ENCODE data around the gene ZNF771. TPM values are rescaled to one million over a fixed set of nuclear protein-coding genes. Genes with fewer than 3 reads are reported as not detected.

Gene ZNF771
- total and polyA plus RNA-seq, 9 of the 15 experiments (the other 6 are each of a cell fraction or from before 2014, with no cell fraction given): 1.5 to 12.6 (median 4.4) TPM

DNA sequence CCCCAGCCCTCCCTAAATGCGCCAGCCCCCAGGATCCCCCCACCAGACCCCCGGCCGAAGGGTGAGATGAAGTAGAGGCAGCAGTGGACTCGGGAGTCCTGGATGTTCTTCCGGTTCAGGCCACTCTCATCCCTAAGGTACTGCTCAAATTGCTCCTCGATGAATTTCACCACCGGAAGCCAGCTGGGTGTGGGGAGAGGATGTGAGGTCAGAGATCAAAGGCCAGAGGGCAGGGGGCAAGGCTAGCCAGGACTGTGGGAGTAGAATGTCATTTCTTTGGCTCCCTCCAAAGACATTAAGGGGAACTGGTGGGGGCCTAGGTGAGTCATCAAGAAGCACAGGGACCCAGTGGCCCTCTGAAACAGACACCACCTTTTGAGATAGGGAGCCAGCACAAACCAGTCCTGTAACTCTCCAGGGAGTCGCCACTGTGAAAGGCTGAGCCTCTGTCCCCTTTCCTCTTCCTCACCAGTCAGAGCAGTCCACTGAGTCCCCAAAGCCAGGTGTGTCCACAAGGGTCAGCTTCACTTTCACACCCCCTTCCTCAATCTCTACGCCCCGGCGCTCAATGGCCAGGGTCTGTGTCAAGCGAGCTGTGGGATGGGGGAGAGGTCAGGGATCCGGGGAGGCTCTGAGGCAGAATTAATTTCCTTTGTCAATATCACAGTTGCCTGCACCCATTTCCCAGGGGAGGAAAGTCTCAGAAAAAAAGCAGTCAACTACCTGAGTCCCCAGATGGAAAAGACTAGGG, 25.9 kb upstream of the ZNF771 start (continued):
- TF ChIP-seq, protein P1, sequence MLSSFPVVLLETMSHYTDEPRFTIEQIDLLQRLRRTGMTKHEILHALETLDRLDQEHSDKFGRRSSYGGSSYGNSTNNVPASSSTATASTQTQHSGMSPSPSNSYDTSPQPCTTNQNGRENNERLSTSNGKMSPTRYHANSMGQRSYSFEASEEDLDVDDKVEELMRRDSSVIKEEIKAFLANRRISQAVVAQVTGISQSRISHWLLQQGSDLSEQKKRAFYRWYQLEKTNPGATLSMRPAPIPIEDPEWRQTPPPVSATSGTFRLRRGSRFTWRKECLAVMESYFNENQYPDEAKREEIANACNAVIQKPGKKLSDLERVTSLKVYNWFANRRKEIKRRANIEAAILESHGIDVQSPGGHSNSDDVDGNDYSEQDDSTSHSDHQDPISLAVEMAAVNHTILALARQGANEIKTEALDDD (IDR thresholded peaks at IDR 0.05): peak; percentile 51; the same call in 1 of the 2 replicates
- peak; percentile 61 for TF ChIP-seq HCFC1 (IDR thresholded peaks at IDR 0.05; ENCODE audit: low read depth, low read length)
- TF ChIP-seq MTA2 (IDR thresholded peaks at IDR 0.05; ENCODE audit: low read depth): peak; percentile 77
- TF ChIP-seq FIP1L1 (IDR thresholded peaks at IDR 0.05; ENCODE audit: low read depth, low read length, poor library complexity, severe bottlenecking): no peak
- TF ChIP-seq NCOA1 (IDR thresholded peaks at IDR 0.05; ENCODE audit: low read depth): 0 out of 2 replicates have a peak, but pooled peaks have one; percentile 24
- TF ChIP-seq POLR2AphosphoS5 (IDR thresholded peaks at IDR 0.05; ENCODE audit: control insufficient read depth, insufficient read depth, low read depth, low read length): peak; percentile 55
- TF ChIP-seq SPI1 (IDR thresholded peaks at IDR 0.05; ENCODE audit: borderline replicate concordance, low read depth, low read length): peak; percentile 91
- TF ChIP-seq GATAD2A (IDR thresholded peaks at IDR 0.05): peak; percentile 83; the same call in 1 of the 2 replicates
- no peak for TF ChIP-seq MEIS2 (IDR thresholded peaks at IDR 0.05; ENCODE audit: partially characterized antibody)
- TF ChIP-seq, protein P2, sequence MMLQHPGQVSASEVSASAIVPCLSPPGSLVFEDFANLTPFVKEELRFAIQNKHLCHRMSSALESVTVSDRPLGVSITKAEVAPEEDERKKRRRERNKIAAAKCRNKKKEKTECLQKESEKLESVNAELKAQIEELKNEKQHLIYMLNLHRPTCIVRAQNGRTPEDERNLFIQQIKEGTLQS (IDR thresholded peaks at IDR 0.05): peak; percentile 95
- TF ChIP-seq, protein P2 (CRISPR knock-in tag; conservative IDR thresholded peaks at IDR 0.05): no peak
- no peak for TF ChIP-seq ZNF197 (CRISPR knock-in tag; IDR thresholded peaks at IDR 0.05; ENCODE audit: low read depth)
- TF ChIP-seq MCM7 (IDR thresholded peaks at IDR 0.05): no peak
- TF ChIP-seq, protein P3, sequence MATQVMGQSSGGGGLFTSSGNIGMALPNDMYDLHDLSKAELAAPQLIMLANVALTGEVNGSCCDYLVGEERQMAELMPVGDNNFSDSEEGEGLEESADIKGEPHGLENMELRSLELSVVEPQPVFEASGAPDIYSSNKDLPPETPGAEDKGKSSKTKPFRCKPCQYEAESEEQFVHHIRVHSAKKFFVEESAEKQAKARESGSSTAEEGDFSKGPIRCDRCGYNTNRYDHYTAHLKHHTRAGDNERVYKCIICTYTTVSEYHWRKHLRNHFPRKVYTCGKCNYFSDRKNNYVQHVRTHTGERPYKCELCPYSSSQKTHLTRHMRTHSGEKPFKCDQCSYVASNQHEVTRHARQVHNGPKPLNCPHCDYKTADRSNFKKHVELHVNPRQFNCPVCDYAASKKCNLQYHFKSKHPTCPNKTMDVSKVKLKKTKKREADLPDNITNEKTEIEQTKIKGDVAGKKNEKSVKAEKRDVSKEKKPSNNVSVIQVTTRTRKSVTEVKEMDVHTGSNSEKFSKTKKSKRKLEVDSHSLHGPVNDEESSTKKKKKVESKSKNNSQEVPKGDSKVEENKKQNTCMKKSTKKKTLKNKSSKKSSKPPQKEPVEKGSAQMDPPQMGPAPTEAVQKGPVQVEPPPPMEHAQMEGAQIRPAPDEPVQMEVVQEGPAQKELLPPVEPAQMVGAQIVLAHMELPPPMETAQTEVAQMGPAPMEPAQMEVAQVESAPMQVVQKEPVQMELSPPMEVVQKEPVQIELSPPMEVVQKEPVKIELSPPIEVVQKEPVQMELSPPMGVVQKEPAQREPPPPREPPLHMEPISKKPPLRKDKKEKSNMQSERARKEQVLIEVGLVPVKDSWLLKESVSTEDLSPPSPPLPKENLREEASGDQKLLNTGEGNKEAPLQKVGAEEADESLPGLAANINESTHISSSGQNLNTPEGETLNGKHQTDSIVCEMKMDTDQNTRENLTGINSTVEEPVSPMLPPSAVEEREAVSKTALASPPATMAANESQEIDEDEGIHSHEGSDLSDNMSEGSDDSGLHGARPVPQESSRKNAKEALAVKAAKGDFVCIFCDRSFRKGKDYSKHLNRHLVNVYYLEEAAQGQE (IDR thresholded peaks at IDR 0.05; ENCODE audit: borderline replicate concordance): peak; percentile 97
- TF ChIP-seq, protein P3 (CRISPR knock-in tag; IDR thresholded peaks at IDR 0.05; ENCODE audit: low read depth): no peak
- TF ChIP-seq, protein P4, sequence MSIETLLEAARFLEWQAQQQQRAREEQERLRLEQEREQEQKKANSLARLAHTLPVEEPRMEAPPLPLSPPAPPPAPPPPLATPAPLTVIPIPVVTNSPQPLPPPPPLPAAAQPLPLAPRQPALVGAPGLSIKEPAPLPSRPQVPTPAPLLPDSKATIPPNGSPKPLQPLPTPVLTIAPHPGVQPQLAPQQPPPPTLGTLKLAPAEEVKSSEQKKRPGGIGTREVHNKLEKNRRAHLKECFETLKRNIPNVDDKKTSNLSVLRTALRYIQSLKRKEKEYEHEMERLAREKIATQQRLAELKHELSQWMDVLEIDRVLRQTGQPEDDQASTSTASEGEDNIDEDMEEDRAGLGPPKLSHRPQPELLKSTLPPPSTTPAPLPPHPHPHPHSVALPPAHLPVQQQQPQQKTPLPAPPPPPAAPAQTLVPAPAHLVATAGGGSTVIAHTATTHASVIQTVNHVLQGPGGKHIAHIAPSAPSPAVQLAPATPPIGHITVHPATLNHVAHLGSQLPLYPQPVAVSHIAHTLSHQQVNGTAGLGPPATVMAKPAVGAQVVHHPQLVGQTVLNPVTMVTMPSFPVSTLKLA (conservative IDR thresholded peaks at IDR 0.05): peak in 1 of 2 experiments; percentile 59; a peak in 2 of 4 replicates

Data from K562 (cell line).